Cardiac fibroblast (primary cell): ENCODE results near the gene C5AR2.
"Not testable (repeated sequence)": the region's sequence is repeated elsewhere in the genome, so short reads cannot be mapped to it uniquely, and the experiment has no call there.

Source experiments
- DNase-seq, 2 donors: peaks; one replicate each; pipeline versions ENCODE4 v3.0.0 to v3.0.0-alpha.2; 2010; ENCODE audit warnings: low read depth in 2 of 2
- H3K4me3 ChIP-seq, 2 donors: replicated peaks in 1 of 2; 1 replicate in 1 of 2; 2 replicates in 1 of 2; pipeline ENCODE4 v1.5.1; 2011; ENCODE audit warnings: low read depth in 2 of 2, low read length in 2 of 2, mild to moderate bottlenecking in 2 of 2, moderate library complexity in 1 of 2
- CTCF ChIP-seq: IDR thresholded peaks from one replicate; pipeline ENCODE4 v1.5.1; 2011; ENCODE audit warnings: low read depth, mild to moderate bottlenecking, low read length, inconsistent platforms

The C5AR2 gene

DNA sequence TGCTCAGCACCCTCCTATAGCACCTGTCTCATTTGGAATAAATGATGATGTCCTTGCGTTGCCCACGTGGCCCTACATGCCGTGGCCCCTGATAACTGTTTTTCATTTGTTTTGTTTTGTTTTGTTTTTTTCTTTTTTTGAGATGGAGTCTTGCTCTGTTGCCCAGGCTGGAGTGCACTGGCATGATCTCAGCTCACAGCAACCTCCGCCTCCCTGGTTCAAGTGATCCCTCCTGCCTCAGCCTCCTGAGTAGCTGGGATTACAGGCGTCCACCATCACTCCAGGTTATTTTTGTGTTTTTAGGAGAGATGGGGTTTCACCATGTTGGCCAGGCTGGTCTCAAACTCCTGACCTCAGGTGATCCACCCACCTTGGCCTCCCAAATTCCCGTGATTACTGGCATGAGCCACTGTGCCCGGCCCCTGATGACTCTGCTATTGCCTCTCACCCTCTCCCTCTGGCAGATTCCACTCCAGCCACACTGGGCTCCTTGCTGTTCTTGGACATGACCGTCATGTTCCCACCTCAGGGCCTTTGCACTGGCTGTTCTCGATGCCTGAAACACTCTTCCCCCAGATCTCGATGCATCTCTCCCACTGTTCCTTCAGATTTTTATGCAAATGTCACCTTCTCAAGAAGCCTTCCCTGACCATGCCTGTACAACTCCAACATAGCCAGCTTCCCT is 7.4 kb downstream of the C5AR2 start:
- no peak for TF ChIP-seq CTCF
- DNase-seq = no peak
- H3K4me3 ChIP-seq = no peak overlapping the region

DNA sequence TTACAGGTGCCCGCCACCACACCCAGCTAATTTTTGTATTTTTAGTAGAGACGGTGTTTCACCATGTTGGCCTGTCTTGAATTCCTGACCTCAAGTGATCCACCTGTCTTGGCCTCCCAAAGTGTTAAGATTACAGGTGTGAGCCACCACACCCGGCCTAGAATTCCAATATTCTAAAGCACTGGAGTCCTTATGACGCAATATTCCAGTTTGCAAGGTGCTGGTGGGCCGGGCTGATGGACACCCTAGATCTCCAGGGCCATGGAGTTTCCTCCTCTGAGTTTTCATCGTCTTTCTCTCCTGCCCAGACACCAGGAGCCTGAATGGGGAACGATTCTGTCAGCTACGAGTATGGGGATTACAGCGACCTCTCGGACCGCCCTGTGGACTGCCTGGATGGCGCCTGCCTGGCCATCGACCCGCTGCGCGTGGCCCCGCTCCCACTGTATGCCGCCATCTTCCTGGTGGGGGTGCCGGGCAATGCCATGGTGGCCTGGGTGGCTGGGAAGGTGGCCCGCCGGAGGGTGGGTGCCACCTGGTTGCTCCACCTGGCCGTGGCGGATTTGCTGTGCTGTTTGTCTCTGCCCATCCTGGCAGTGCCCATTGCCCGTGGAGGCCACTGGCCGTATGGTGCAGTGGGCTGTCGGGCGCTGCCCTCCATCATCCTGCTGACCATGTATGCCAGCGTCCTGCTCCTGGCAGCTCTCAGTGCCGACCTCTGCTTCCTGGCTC is 8.7 kb downstream of the C5AR2 start:
- no peak overlapping the region for H3K4me3 ChIP-seq
- no peak for DNase-seq
- TF ChIP-seq CTCF = no peak

- no peak overlapping the region for H3K4me3 ChIP-seq
- no peak for DNase-seq
- no peak for TF ChIP-seq CTCF
Observed at GRCh38 chr19:47341734-47342133, 9.8 kb downstream of the C5AR2 start.

DNA sequence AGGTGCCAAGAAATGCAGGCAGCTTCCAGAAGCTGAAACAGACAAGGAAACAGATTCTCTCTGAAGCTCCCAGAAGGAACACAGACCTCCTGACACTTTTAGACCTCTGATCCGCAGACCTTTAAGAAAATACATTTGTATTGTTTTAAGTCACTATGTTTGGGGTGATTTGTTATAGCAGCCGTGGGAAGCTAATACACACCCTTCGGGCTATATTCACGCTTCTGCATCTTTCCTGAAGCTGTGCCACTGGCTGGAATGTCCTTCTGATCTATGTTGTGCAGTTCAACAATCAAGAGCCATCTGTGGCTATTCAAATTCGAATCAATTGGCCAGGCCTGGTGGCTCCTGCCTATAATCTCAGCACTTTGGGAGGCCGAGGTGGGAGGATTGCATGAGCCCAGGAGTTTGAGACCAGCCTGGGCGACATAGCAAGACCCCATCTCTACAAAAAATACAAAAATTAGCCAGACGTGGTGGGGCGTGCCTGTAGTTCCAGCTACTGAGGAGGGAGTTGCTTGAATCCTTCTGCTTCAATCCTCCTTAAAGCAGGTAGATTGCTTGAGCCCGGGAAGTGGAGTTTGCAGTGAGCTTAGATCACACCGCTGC is 11.3 kb downstream of the C5AR2 start:
- DNase-seq = no peak
- H3K4me3 ChIP-seq = no peak overlapping the region
- no peak for TF ChIP-seq CTCF

GRCh38 chr19:47344425-47344824 is 12.4 kb downstream of the C5AR2 start:
- no peak for DNase-seq
- no peak overlapping the region for H3K4me3 ChIP-seq
- TF ChIP-seq CTCF = no peak

GRCh38 chr19:47346024-47346423 is 14.0 kb downstream of the C5AR2 start:
- not testable (repeated sequence) for H3K4me3 ChIP-seq, DNase-seq
